ENCODE results near the gene NDUFS8.

Gene NDUFS8

DNA sequence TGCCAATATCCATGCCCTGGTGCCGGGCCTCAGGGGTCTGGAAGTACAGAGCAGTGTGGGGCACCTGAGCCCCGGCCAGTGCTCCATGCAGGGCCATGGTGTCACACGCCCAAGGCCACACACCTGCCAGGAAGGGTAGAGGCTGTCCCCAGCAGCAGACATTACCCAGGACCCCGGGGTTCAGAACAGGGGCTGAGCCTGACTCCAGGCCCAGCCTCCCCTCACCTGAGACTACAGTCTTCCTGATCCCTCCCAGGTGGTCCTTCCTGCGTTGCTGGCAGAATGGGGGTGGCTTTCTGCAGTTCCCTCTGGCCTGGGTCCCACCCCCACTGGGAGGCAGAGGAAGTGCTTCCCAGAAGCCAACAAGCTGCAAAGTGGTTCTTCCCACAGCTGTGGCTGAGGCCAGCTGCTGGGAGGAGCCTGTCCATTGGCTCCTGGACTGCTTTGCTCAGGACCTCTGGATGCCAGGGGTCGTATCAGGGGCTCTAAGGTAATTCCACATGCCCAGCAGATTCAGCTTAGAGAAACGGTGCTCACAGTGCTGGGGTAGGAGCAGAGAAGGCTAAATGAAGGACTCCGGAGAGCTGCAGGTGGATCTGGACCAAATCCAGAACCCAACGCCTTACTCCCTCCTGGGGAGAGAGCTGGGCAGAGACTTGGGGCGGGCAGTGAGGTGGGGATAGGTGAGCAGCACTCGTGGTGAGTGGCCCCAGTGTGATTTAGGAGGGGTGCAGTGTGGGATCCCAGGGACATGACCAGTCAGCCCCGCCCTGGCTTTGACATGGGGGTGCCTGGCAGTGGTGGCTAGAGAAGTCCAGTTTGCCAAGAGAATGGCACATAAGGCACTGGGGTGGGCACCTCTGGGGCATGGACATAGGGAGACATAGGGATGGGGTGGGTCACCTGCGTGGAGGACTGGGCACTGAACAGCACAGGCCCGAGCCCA, 21.0 kb downstream of the NDUFS8 start:
- Histone ChIP-seq H4K8ac (ENCODE audit: low read depth, low read length) (no peak overlapping the region), H3K4ac (ENCODE audit: low read depth, low read length) (no peak overlapping the region), H3K23ac (ENCODE audit: low read length) (no peak overlapping the region), H3K18ac (ENCODE audit: low read length) (no peak overlapping the region), H3K9ac (ENCODE audit: low read length) (no peak overlapping the region), H3K4me2 (ENCODE audit: low read length) (no peak overlapping the region), H3K56ac (ENCODE audit: low read length) (no peak overlapping the region), H4K5ac (ENCODE audit: low read length) (no peak overlapping the region), H3K79me1 (ENCODE audit: low read length) (no peaks in the 10 kb centered on the region), H2AK5ac (ENCODE audit: low read length) (no peak overlapping the region), H2BK15ac (replicated peaks; ENCODE audit: low read depth) (no peak overlapping the region), H3K27me3 (ENCODE audit: insufficient read depth, low read length, poor library complexity) (no peaks in the 10 kb centered on the region), H3K4me1 (ENCODE audit: control insufficient read depth, low read depth, low read length) (no peaks in the 10 kb centered on the region), H3K4me3 (ENCODE audit: low read length) (no peak overlapping the region), H3K79me2 (ENCODE audit: control insufficient read depth, insufficient read depth, low read length) (no peaks in the 10 kb centered on the region), H3K36me3 (ENCODE audit: control insufficient read depth, insufficient read depth, low read length) (peaks cover 4% of the 10 kb centered on the region), H3K27ac (ENCODE audit: low read depth, low read length) (no peak overlapping the region), H2BK5ac (ENCODE audit: low read length) (no peak overlapping the region), H2BK120ac (ENCODE audit: low read depth, low read length) (no peak overlapping the region)
- peak; percentile 23 for DNase-seq
- no CpG with 5 or more reads among the region's 14 CpGs for whole genome bisulfite sequencing (ENCODE audit: extremely low coverage, insufficient coverage, low lambda C conversion rate)

DNA sequence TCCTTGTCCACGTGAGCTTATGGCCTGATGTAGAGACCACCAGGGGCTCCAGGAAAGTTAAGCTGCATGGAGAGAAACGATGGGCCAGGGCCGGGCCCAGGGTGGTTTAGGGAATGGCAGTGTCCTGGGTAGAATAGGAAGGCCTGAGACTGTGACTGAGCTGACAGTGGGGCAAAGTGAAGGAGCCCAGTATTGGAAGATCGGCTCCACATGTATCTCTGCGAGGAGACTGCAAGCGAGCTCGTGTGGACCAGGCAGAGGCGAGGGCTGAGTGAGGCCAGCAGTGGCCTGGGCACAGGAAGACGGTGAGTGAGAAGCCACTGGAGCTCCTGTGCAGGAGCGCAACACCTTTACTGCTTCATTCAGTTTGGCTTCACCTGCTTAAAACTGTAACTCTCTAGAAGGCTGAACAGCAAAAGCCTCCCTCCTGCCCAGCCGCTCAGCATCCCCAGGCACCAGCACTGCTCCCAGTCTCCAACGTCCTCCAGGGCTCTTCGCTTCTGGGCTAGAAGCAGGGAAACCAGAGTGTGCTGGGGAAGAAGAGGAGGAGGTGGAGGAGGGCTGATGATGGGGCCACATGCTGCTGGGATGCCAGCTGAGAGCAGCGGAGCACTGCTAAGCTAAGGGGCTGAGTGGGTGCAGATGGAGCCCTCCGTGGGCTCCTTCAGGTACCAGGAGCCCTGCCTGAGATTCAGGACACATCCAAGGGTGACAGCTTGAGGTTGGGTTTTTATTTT, 21.8 kb downstream of the NDUFS8 start:
- Histone ChIP-seq H2AK5ac (ENCODE audit: low read length) (no peak overlapping the region), H3K18ac (ENCODE audit: low read length) (no peak overlapping the region), H3K4me3 (ENCODE audit: low read length) (no peak overlapping the region), H4K8ac (ENCODE audit: low read depth, low read length) (no peak overlapping the region), H3K79me1 (ENCODE audit: low read length) (no peaks in the 10 kb centered on the region), H4K5ac (ENCODE audit: low read length) (no peak overlapping the region), H3K4ac (ENCODE audit: low read depth, low read length) (no peak overlapping the region), H3K79me2 (ENCODE audit: control insufficient read depth, insufficient read depth, low read length) (no peaks in the 10 kb centered on the region), H2BK5ac (ENCODE audit: low read length) (no peak overlapping the region), H3K27me3 (ENCODE audit: insufficient read depth, low read length, poor library complexity) (no peaks in the 10 kb centered on the region), H3K56ac (ENCODE audit: low read length) (no peak overlapping the region), H3K4me2 (ENCODE audit: low read length) (no peak overlapping the region), H3K23ac (ENCODE audit: low read length) (no peak overlapping the region), H3K4me1 (ENCODE audit: control insufficient read depth, low read depth, low read length) (no peaks in the 10 kb centered on the region), H2BK15ac (replicated peaks; ENCODE audit: low read depth) (no peak overlapping the region), H3K9ac (ENCODE audit: low read length) (no peak overlapping the region), H3K36me3 (ENCODE audit: control insufficient read depth, insufficient read depth, low read length) (peaks cover 4% of the 10 kb centered on the region), H2BK120ac (ENCODE audit: low read depth, low read length) (no peak overlapping the region), H3K27ac (ENCODE audit: low read depth, low read length) (no peak overlapping the region)
- WGBS (ENCODE audit: extremely low coverage, insufficient coverage, low lambda C conversion rate): no CpG with 5 or more reads among the region's 15 CpGs
- DNase-seq: no peak

DNA sequence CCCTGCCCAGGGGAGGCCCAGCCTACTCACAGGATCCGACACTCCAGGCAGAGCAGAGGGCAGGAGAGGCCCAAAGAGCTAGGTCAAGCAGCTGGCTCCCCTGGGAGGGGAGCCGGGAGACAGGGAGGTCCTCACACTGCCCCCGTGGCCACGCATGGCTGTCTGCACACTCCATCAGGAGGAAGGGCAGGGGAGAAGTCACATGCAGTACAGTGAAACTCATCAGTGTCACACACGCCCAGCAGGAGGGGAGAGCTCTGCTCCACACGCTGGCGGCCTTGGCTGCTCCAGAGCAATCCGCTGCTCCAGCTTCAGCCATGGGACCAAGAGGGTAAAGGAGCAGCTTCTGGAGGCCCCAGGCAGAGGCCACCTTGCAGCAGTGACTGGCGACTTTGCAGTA, 22.6 kb downstream of the NDUFS8 start:
- H3K27me3 ChIP-seq (ENCODE audit: insufficient read depth, low read length, poor library complexity): no peaks in the 10 kb centered on the region
- no peak overlapping the region for H3K18ac ChIP-seq (ENCODE audit: low read length)
- H4K5ac ChIP-seq (ENCODE audit: low read length): no peak overlapping the region
- WGBS (ENCODE audit: extremely low coverage, insufficient coverage, low lambda C conversion rate): no CpG with 5 or more reads among the region's 9 CpGs
- DNase-seq: peak; percentile 26
- H3K36me3 ChIP-seq (ENCODE audit: control insufficient read depth, insufficient read depth, low read length): peaks cover 4% of the 10 kb centered on the region
- H3K4me2 ChIP-seq (ENCODE audit: low read length): no peak overlapping the region
- H2AK5ac ChIP-seq (ENCODE audit: low read length): no peak overlapping the region
- no peaks in the 10 kb centered on the region for H3K4me1 ChIP-seq (ENCODE audit: control insufficient read depth, low read depth, low read length)
- no peak overlapping the region for H2BK120ac ChIP-seq (ENCODE audit: low read depth, low read length)
- no peak overlapping the region for H2BK5ac ChIP-seq (ENCODE audit: low read length)
- H3K23ac ChIP-seq (ENCODE audit: low read length): no peak overlapping the region
- no peak overlapping the region for H4K8ac ChIP-seq (ENCODE audit: low read depth, low read length)
- no peak overlapping the region for H3K56ac ChIP-seq (ENCODE audit: low read length)
- no peak overlapping the region for H3K4me3 ChIP-seq (ENCODE audit: low read length)
- H3K79me2 ChIP-seq (ENCODE audit: control insufficient read depth, insufficient read depth, low read length): no peaks in the 10 kb centered on the region
- no peak overlapping the region for H2BK15ac ChIP-seq (replicated peaks; ENCODE audit: low read depth)
- no peak overlapping the region for H3K4ac ChIP-seq (ENCODE audit: low read depth, low read length)
- H3K27ac ChIP-seq (ENCODE audit: low read depth, low read length): no peak overlapping the region
- no peaks in the 10 kb centered on the region for H3K79me1 ChIP-seq (ENCODE audit: low read length)
- H3K9ac ChIP-seq (ENCODE audit: low read length): no peak overlapping the region

DNA sequence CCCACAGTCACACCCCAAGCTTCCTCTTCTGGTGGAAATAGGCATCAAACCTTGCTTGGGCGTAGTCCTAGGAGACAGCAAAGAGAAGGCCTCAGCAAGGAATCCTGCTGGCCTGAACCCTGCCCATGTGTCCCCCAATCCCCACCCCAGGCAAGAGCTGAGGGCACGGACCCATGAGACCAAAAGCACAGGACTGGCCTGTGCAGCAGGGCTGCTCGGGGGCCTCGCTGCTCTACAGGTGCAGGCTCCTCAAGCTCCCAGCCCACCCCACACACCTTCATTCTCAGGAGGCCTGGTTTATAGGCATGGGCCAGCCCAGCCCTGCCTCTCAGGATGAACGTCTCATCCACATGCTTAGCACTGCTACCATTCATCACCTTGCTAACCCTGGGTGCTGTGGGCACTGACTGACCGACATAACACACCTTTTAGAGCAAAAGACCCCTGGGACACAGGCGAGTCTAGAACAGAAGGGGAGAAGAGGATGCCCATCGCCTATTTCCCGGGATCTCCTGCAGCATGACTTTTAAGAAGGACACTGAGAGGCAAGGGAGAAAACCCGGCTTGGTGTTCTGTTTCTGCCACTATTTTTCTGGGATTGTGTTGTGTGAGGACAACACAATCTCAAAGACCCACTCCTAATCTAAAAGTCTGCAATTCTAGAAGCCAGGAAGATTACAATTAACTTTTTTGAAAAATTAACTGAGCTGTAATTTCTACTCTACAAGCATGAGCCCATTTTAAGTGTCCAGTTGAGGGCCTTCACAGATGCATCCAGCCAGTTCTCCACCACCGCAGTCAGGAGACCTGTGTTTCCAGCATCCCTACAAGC, 23.7 kb downstream of the NDUFS8 start:
- H3K4me1 ChIP-seq (ENCODE audit: control insufficient read depth, low read depth, low read length): no peaks in the 10 kb centered on the region
- no CpG with 5 or more reads among the region's 11 CpGs for WGBS (ENCODE audit: extremely low coverage, insufficient coverage, low lambda C conversion rate)
- H3K4me2 ChIP-seq (ENCODE audit: low read length): no peak overlapping the region
- H3K56ac ChIP-seq (ENCODE audit: low read length): no peak overlapping the region
- H4K8ac ChIP-seq (ENCODE audit: low read depth, low read length): no peak overlapping the region
- no peak for DNase-seq
- H3K9ac ChIP-seq (ENCODE audit: low read length): no peak overlapping the region
- no peaks in the 10 kb centered on the region for H3K27me3 ChIP-seq (ENCODE audit: insufficient read depth, low read length, poor library complexity)
- H3K79me2 ChIP-seq (ENCODE audit: control insufficient read depth, insufficient read depth, low read length): no peaks in the 10 kb centered on the region
- no peak overlapping the region for H2BK120ac ChIP-seq (ENCODE audit: low read depth, low read length)
- no peak overlapping the region for H4K5ac ChIP-seq (ENCODE audit: low read length)
- no peak overlapping the region for H3K27ac ChIP-seq (ENCODE audit: low read depth, low read length)
- no peak overlapping the region for H2BK5ac ChIP-seq (ENCODE audit: low read length)
- H3K4me3 ChIP-seq (ENCODE audit: low read length): no peak overlapping the region
- no peak overlapping the region for H3K4ac ChIP-seq (ENCODE audit: low read depth, low read length)
- H3K36me3 ChIP-seq (ENCODE audit: control insufficient read depth, insufficient read depth, low read length): peaks cover 4% of the 10 kb centered on the region
- H3K18ac ChIP-seq (ENCODE audit: low read length): no peak overlapping the region
- H3K79me1 ChIP-seq (ENCODE audit: low read length): no peaks in the 10 kb centered on the region
- H2AK5ac ChIP-seq (ENCODE audit: low read length): no peak overlapping the region
- no peak overlapping the region for H2BK15ac ChIP-seq (replicated peaks; ENCODE audit: low read depth)
- H3K23ac ChIP-seq (ENCODE audit: low read length): no peak overlapping the region

DNA sequence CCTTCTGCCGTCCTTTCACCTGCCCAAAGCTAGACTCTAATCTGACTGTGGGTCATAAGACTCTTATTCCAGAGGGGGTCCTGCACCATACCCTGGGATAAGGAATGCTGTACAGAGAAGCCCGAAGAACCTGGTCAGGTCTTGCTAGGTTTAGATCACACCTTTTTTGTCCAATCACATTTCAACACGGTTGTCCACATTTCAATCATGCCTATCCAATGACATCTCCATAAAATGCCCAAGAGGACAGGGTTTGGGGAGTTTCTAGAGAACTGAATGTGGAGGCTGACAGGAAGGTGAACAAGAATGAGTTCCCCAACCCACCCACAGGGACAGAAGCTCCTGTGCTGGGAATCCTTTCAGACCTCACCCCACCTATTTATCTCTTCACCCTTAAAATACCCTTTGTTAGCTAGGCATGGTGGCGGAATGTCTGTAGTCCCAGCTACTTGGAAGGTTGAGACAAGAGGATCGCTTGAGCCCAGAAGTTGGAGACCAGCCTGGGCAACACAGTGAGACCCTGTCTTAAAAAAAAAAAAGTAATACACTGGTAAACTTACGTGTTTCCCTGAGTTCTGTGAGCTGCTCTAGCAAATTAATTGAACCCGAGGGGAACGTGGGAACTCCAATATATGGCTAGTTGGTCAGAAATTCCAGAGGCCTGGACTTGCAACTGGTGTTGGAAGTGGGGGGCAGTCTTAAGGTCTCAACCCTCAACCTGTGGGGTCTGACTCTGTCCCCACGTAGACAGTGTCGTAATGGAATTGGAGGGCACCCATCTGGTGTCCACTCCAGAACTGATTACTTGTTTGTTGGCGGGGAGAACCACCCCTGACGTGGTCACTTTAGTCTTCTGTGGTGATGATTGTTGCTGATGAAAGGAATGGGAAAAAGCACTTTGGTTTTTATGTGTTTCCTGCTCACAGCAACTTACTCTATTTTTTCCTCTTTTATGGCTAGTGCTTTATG, 26.1 kb downstream of the NDUFS8 start:
- WGBS (ENCODE audit: extremely low coverage, insufficient coverage, low lambda C conversion rate): no CpG with 5 or more reads among the region's 12 CpGs
- H3K36me3 ChIP-seq (ENCODE audit: control insufficient read depth, insufficient read depth, low read length): peaks cover 8% of the 10 kb centered on the region

More for the DNA sequence above, 26.1 kb downstream of the NDUFS8 start:
- H3K27ac ChIP-seq (ENCODE audit: low read depth, low read length): no peak overlapping the region
- H3K18ac ChIP-seq (ENCODE audit: low read length): no peak overlapping the region
- H3K27me3 ChIP-seq (ENCODE audit: insufficient read depth, low read length, poor library complexity): no peaks in the 10 kb centered on the region
- H3K79me1 ChIP-seq (ENCODE audit: low read length): no peaks in the 10 kb centered on the region
- peak; percentile 45 for DNase-seq
- H3K4me3 ChIP-seq (ENCODE audit: low read length): no peak overlapping the region
- no peak overlapping the region for H3K4ac ChIP-seq (ENCODE audit: low read depth, low read length)
- H3K23ac ChIP-seq (ENCODE audit: low read length): no peak overlapping the region
- H4K8ac ChIP-seq (ENCODE audit: low read depth, low read length): no peak overlapping the region
- H3K56ac ChIP-seq (ENCODE audit: low read length): no peak overlapping the region
- no peaks in the 10 kb centered on the region for H3K4me1 ChIP-seq (ENCODE audit: control insufficient read depth, low read depth, low read length)
- H2BK120ac ChIP-seq (ENCODE audit: low read depth, low read length): no peak overlapping the region
- no peak overlapping the region for H3K4me2 ChIP-seq (ENCODE audit: low read length)
- no peak overlapping the region for H2BK15ac ChIP-seq (replicated peaks; ENCODE audit: low read depth)
- H3K9ac ChIP-seq (ENCODE audit: low read length): no peak overlapping the region
- H2AK5ac ChIP-seq (ENCODE audit: low read length): no peak overlapping the region
- no peak overlapping the region for H2BK5ac ChIP-seq (ENCODE audit: low read length)
- H4K5ac ChIP-seq (ENCODE audit: low read length): no peak overlapping the region
- no peaks in the 10 kb centered on the region for H3K79me2 ChIP-seq (ENCODE audit: control insufficient read depth, insufficient read depth, low read length)
